ENCODE data around the gene MOB1B.

Gene MOB1B

DNA sequence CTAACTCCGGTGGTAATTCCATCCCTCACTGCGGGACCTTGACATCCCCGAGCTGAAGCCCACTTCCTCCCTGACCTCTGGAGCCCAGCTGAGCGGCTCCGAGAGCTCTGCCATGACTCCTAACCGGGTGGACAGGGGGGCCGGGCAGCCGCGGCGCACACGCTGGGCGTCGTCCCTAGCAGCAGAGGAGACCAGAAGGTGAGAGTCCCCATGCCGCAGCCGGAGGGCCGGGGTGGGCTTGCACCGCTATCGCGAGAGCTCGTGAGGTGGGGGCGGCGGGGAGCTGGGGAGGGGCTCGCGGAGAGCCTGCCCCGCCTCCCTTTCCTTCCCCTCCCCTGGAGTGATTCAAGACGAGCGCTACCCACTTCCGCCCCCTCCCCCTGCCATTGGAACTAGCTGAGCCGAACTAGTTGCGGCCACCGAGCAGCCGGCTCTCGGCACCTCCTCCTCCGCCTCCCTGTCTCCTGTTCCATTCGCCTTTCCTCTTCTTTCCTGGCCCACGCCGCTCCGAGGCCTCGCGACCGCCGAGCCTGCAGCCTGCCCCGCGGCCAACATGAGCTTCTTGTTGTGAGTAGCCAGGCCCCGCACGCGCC lies at the start of gene MOB1B:
MOB1B (plus strand) TSS at position 386 of the 593 bp plus-strand sequence; CDS start at position 554, 168 bp downstream.
- no peaks in the 10 kb centered on the region for H3K27me3 ChIP-seq (ENCODE audit: control insufficient read depth in 2 of 2, insufficient read depth in 2 of 2, low read length in 2 of 2)
- no peaks in the 10 kb centered on the region for H3K36me3 ChIP-seq (ENCODE audit: control insufficient read depth in 2 of 2, insufficient read depth in 2 of 2, low read length in 2 of 2)
- H3K9me3 ChIP-seq (ENCODE audit: control insufficient read depth in 2 of 2, low read length in 2 of 2), result no peaks in the 10 kb centered on the region
- peak within 1 kb of the TSS; percentile 75 to 83 for H3K27ac ChIP-seq (ENCODE audit: low read depth in 2 of 2, low read length in 2 of 2)
- peak within 1 kb of the TSS; percentile 91 to 93 for H3K4me3 ChIP-seq (ENCODE audit: low read length in 2 of 2)
- peak within 1 kb of the TSS; percentile 76 to 90 for H3K9ac ChIP-seq (ENCODE audit: low read depth in 1 of 2, low read length in 2 of 2)
- H3K4me1 ChIP-seq (ENCODE audit: control insufficient read depth in 2 of 2, insufficient read depth in 2 of 2, low read length in 2 of 2), result peaks cover 9 to 10% of the 10 kb centered on the region in 2 donors

- Histone ChIP-seq H3K36me3 (ENCODE audit: control insufficient read depth in 2 of 2, insufficient read depth in 2 of 2, low read length in 2 of 2) (no peaks in the 10 kb centered on the region), H3K4me1 (ENCODE audit: control insufficient read depth in 2 of 2, insufficient read depth in 2 of 2, low read length in 2 of 2) (no peaks in the 10 kb centered on the region), H3K9ac (ENCODE audit: low read depth in 1 of 2, low read length in 2 of 2) (no peak overlapping the region), H3K4me3 (ENCODE audit: low read length in 2 of 2) (no peak overlapping the region), H3K27me3 (ENCODE audit: control insufficient read depth in 2 of 2, insufficient read depth in 2 of 2, low read length in 2 of 2) (no peaks in the 10 kb centered on the region), H3K9me3 (ENCODE audit: control insufficient read depth in 2 of 2, low read length in 2 of 2) (no peaks in the 10 kb centered on the region), H3K27ac (ENCODE audit: low read depth in 2 of 2, low read length in 2 of 2) (no peak overlapping the region)
Measured at GRCh38 chr4:70855464-70855863, 46.7 kb upstream of the MOB1B start.

GRCh38 chr4:70858454-70858853 lies 43.7 kb upstream of the MOB1B start:
- Histone ChIP-seq H3K9me3 (ENCODE audit: control insufficient read depth in 2 of 2, low read length in 2 of 2) (no peaks in the 10 kb centered on the region), H3K27me3 (ENCODE audit: control insufficient read depth in 2 of 2, insufficient read depth in 2 of 2, low read length in 2 of 2) (no peaks in the 10 kb centered on the region), H3K27ac (ENCODE audit: low read depth in 2 of 2, low read length in 2 of 2) (no peak overlapping the region), H3K9ac (ENCODE audit: low read depth in 1 of 2, low read length in 2 of 2) (no peak overlapping the region), H3K4me1 (ENCODE audit: control insufficient read depth in 2 of 2, insufficient read depth in 2 of 2, low read length in 2 of 2) (no peaks in the 10 kb centered on the region), H3K4me3 (ENCODE audit: low read length in 2 of 2) (no peak overlapping the region), H3K36me3 (ENCODE audit: control insufficient read depth in 2 of 2, insufficient read depth in 2 of 2, low read length in 2 of 2) (no peaks in the 10 kb centered on the region)

GRCh38 chr4:70859066-70859465 lies 43.1 kb upstream of the MOB1B start:
- Histone ChIP-seq H3K4me1 (ENCODE audit: control insufficient read depth in 2 of 2, insufficient read depth in 2 of 2, low read length in 2 of 2) (no peaks in the 10 kb centered on the region), H3K27me3 (ENCODE audit: control insufficient read depth in 2 of 2, insufficient read depth in 2 of 2, low read length in 2 of 2) (no peaks in the 10 kb centered on the region), H3K36me3 (ENCODE audit: control insufficient read depth in 2 of 2, insufficient read depth in 2 of 2, low read length in 2 of 2) (no peaks in the 10 kb centered on the region), H3K4me3 (ENCODE audit: low read length in 2 of 2) (no peak overlapping the region), H3K9me3 (ENCODE audit: control insufficient read depth in 2 of 2, low read length in 2 of 2) (no peaks in the 10 kb centered on the region), H3K9ac (ENCODE audit: low read depth in 1 of 2, low read length in 2 of 2) (no peak overlapping the region), H3K27ac (ENCODE audit: low read depth in 2 of 2, low read length in 2 of 2) (no peak overlapping the region)

DNA sequence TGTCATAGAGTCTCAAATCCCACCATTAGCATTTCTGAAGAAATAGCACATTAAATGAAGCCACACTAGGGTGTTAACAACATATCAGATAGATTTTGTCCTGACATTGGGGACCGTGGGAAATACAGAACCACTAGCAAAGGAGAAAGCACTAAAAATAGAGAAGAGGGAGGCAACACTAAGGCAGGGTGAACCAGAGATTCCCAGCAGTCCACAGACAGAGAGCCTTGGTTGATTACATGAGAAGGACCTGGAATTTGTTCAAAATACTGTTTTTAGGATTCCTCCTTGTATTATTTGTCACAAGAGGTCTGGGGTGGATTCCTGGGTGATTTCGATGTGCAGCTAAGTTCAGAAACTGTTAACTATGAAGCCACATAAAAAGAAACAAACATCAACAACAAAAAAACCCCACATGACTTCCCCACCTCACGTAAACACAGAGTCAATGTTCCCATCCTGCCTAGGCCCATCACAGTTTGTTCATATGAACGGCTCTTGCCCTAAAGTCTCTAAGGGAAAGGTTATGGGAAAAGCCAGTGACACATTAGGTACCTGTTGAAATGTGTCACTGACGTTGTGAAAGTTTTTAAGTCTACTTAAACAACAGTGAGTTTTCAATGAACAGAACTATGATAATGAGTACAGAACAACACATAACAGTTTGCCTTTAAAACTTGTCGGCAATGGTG lies 38.9 kb upstream of the MOB1B start:
- no peaks in the 10 kb centered on the region for H3K27me3 ChIP-seq (ENCODE audit: control insufficient read depth in 2 of 2, insufficient read depth in 2 of 2, low read length in 2 of 2)
- H3K9me3 ChIP-seq (ENCODE audit: control insufficient read depth in 2 of 2, low read length in 2 of 2), result no peaks in the 10 kb centered on the region
- no peaks in the 10 kb centered on the region for H3K36me3 ChIP-seq (ENCODE audit: control insufficient read depth in 2 of 2, insufficient read depth in 2 of 2, low read length in 2 of 2)
- no peak overlapping the region for H3K27ac ChIP-seq (ENCODE audit: low read depth in 2 of 2, low read length in 2 of 2)
- no peaks in the 10 kb centered on the region for H3K4me1 ChIP-seq (ENCODE audit: control insufficient read depth in 2 of 2, insufficient read depth in 2 of 2, low read length in 2 of 2)
- H3K4me3 ChIP-seq (ENCODE audit: low read length in 2 of 2), result no peak overlapping the region
- no peak overlapping the region for H3K9ac ChIP-seq (ENCODE audit: low read depth in 1 of 2, low read length in 2 of 2)

- no peak overlapping the region for H3K4me3 ChIP-seq (ENCODE audit: low read length in 2 of 2)
- H3K36me3 ChIP-seq (ENCODE audit: control insufficient read depth in 2 of 2, insufficient read depth in 2 of 2, low read length in 2 of 2), result no peaks in the 10 kb centered on the region
Measured at GRCh38 chr4:70868778-70869177, 33.4 kb upstream of the MOB1B start.

DNA sequence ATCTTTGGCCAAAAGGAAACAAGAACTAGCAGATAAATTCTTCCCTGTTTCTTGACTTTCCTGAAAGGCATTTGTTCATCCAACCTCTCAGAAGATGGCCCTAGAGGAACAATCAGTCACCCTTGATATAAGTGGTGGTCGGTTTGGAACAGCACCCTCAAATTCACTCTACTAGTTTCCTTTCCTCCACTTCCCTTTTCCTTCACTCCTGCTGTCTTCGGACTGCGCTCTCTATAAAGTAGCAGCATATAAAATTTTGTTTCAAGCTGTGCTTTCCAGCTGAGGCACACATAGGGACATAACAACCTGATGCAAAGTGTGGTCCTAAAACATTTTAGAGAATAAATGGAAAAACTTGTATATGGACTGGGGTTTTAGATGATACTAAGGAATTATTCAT lies 29.0 kb upstream of the MOB1B start:
- no peak overlapping the region for H3K4me3 ChIP-seq (ENCODE audit: low read length in 2 of 2)
- no peaks in the 10 kb centered on the region for H3K36me3 ChIP-seq (ENCODE audit: control insufficient read depth in 2 of 2, insufficient read depth in 2 of 2, low read length in 2 of 2)
- no peaks in the 10 kb centered on the region for H3K27me3 ChIP-seq (ENCODE audit: control insufficient read depth in 2 of 2, insufficient read depth in 2 of 2, low read length in 2 of 2)
- no peaks in the 10 kb centered on the region for H3K9me3 ChIP-seq (ENCODE audit: control insufficient read depth in 2 of 2, low read length in 2 of 2)
- H3K4me1 ChIP-seq (ENCODE audit: control insufficient read depth in 2 of 2, insufficient read depth in 2 of 2, low read length in 2 of 2), result no peaks in the 10 kb centered on the region
- H3K9ac ChIP-seq (ENCODE audit: low read depth in 1 of 2, low read length in 2 of 2), result no peak overlapping the region
- H3K27ac ChIP-seq (ENCODE audit: low read depth in 2 of 2, low read length in 2 of 2), result no peak overlapping the region

More at GRCh38 chr4:70868778-70869177, 33.4 kb upstream of the MOB1B start:
- no peak overlapping the region for H3K27ac ChIP-seq (ENCODE audit: low read depth in 2 of 2, low read length in 2 of 2)
- no peaks in the 10 kb centered on the region for H3K4me1 ChIP-seq (ENCODE audit: control insufficient read depth in 2 of 2, insufficient read depth in 2 of 2, low read length in 2 of 2)
- H3K9me3 ChIP-seq (ENCODE audit: control insufficient read depth in 2 of 2, low read length in 2 of 2), result no peaks in the 10 kb centered on the region
- no peaks in the 10 kb centered on the region for H3K27me3 ChIP-seq (ENCODE audit: control insufficient read depth in 2 of 2, insufficient read depth in 2 of 2, low read length in 2 of 2)
- H3K9ac ChIP-seq (ENCODE audit: low read depth in 1 of 2, low read length in 2 of 2), result no peak overlapping the region

DNA sequence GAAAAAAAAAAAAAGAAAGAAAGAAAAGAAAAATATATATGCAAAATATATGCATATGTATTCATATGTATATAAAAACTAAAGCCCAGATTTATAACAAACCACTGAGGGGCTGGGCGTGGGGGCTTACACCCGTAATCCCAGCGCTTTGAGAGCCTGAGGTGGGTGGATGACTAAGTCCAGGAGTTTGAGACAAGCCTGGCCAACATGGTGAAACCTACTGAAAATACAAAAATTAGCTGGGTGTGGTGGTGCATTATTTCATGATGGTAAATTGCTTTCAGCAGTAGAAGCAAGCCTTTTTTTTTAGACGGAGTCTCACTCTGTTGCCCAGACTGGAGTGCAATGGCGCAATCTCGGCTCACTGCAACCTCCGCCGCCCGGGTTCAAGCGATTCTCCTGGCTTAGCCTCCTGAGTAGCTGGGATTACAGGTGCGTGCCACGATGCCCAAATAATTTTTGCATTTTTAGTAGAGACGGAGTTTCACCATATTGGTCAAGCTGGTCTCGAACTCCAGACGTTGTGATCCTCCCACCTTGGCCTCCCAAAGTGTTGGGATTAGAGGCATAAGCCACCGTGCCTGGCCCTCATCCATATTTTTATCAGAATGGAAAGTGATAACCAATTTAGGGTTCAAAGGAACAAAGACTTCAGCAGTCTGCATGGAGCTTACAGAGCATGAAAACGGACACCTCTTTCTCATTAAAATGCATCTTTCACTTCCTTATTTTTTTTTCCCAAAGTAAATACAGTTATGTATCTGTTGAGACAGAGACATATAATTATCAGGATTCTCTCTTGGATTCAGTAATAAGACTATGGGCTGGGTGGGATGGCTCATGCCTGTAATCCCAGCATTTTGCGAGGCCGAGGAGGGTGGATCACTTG lies 27.7 kb upstream of the MOB1B start:
- Histone ChIP-seq H3K9me3 (ENCODE audit: control insufficient read depth in 2 of 2, low read length in 2 of 2) (no peaks in the 10 kb centered on the region), H3K4me3 (ENCODE audit: low read length in 2 of 2) (peak overlapping the region in 1 of 2 donors; percentile 26), H3K36me3 (ENCODE audit: control insufficient read depth in 2 of 2, insufficient read depth in 2 of 2, low read length in 2 of 2) (no peaks in the 10 kb centered on the region), H3K4me1 (ENCODE audit: control insufficient read depth in 2 of 2, insufficient read depth in 2 of 2, low read length in 2 of 2) (no peaks in the 10 kb centered on the region), H3K27me3 (ENCODE audit: control insufficient read depth in 2 of 2, insufficient read depth in 2 of 2, low read length in 2 of 2) (no peaks in the 10 kb centered on the region), H3K9ac (ENCODE audit: low read depth in 1 of 2, low read length in 2 of 2) (no peak overlapping the region), H3K27ac (ENCODE audit: low read depth in 2 of 2, low read length in 2 of 2) (no peak overlapping the region)

GRCh38 chr4:70877556-70877955 lies 24.6 kb upstream of the MOB1B start:
- Histone ChIP-seq H3K9me3 (ENCODE audit: control insufficient read depth in 2 of 2, low read length in 2 of 2) (no peaks in the 10 kb centered on the region), H3K27ac (ENCODE audit: low read depth in 2 of 2, low read length in 2 of 2) (no peak overlapping the region), H3K4me1 (ENCODE audit: control insufficient read depth in 2 of 2, insufficient read depth in 2 of 2, low read length in 2 of 2) (no peaks in the 10 kb centered on the region)

DNA sequence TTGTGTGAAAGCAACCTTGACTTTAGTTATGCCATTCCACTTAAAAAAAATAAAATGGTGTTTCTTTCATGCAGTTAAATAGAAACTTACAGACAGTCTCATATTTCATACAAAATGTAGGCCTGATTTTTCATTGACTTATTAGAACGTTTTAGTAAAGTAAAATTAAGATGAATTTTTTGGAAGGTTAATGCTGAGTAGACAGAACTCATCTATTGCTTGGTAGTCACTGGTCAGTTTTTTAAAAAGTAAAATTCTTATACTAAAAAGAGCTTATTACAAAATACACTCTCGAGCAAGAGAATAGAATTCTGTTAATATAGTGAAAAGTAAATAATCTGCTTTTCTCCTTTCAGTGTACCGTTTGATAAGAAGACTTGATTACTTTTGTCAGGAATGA lies 21.4 kb upstream of the MOB1B start:
- Histone ChIP-seq H3K27ac (ENCODE audit: low read depth in 2 of 2, low read length in 2 of 2) (no peak overlapping the region), H3K9me3 (ENCODE audit: control insufficient read depth in 2 of 2, low read length in 2 of 2) (no peaks in the 10 kb centered on the region), H3K4me3 (ENCODE audit: low read length in 2 of 2) (no peak overlapping the region), H3K9ac (ENCODE audit: low read depth in 1 of 2, low read length in 2 of 2) (no peak overlapping the region), H3K27me3 (ENCODE audit: control insufficient read depth in 2 of 2, insufficient read depth in 2 of 2, low read length in 2 of 2) (no peaks in the 10 kb centered on the region), H3K4me1 (ENCODE audit: control insufficient read depth in 2 of 2, insufficient read depth in 2 of 2, low read length in 2 of 2) (no peaks in the 10 kb centered on the region), H3K36me3 (ENCODE audit: control insufficient read depth in 2 of 2, insufficient read depth in 2 of 2, low read length in 2 of 2) (no peaks in the 10 kb centered on the region)

More at GRCh38 chr4:70877556-70877955, 24.6 kb upstream of the MOB1B start:
- H3K27me3 ChIP-seq (ENCODE audit: control insufficient read depth in 2 of 2, insufficient read depth in 2 of 2, low read length in 2 of 2), result no peaks in the 10 kb centered on the region
- H3K36me3 ChIP-seq (ENCODE audit: control insufficient read depth in 2 of 2, insufficient read depth in 2 of 2, low read length in 2 of 2), result no peaks in the 10 kb centered on the region
- H3K4me3 ChIP-seq (ENCODE audit: low read length in 2 of 2), result no peak overlapping the region
- no peak overlapping the region for H3K9ac ChIP-seq (ENCODE audit: low read depth in 1 of 2, low read length in 2 of 2)
